ENCODE measurements around the gene PFAS. TPM values are rescaled to one million over a fixed set of nuclear protein-coding genes. Genes with fewer than 3 reads are reported as not detected.

PFAS gene
- total RNA-seq, 1 donor from 2014 or later = 35.4 TPM

DNA sequence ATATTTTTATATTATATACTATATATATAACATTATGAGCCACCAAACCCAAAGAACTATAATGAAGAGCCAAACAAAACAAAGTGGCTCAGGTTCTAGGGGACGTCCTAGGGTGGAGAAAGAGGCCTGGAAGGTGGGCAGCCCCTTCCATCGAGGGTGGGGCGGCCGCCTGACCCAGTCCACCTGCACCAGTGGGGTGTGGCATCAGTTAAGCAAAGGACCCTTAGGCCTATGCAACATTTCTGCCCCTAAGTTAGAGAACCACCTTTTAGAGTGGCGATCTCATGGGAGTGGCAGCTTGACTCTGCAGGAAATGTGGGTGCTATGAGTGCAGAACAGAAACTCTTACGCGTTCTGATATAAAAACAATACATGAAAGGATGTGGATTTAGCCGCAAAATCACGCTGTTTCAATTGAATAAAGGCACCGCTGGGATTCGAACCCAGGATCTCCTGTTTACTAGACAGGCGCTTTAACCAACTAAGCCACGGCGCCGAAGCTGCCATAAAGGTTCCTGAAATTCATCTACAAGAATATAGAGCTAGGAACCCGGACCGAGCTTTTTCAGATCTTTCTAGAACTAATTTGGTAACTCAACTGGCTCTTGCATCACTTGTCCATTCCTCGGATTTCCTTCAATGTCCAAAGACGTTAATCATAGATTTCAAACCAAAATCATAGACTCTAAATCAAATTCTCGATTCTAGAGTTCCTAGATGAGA is 23.1 kb upstream of the PFAS start:
- no peaks in the 10 kb centered on the region for H3K9me3 ChIP-seq (ENCODE audit: insufficient read depth, low read depth, low read length)
- DNase-seq (ENCODE audit: low read depth) = peak; percentile 71
- peaks cover 12% of the 10 kb centered on the region for H4K20me1 ChIP-seq (ENCODE audit: insufficient read depth, low read length)
- H3K4me2 ChIP-seq (ENCODE audit: low read length) = peak overlapping the region; percentile 83
- H3K9ac ChIP-seq (ENCODE audit: low read length) = peak overlapping the region; percentile 63
- Mint-ChIP-seq H3K4me3 (ENCODE audit: unreplicated experiment) (peak overlapping the region; percentile 80), H3K4me1 (ENCODE audit: low read depth, unreplicated experiment) (peaks cover 4% of the 10 kb centered on the region), H3K27me3 (ENCODE audit: low read depth, unreplicated experiment) (no peaks in the 10 kb centered on the region), H3K27ac (ENCODE audit: unreplicated experiment) (peak overlapping the region; percentile 96), H3K36me3 (ENCODE audit: low read depth, unreplicated experiment) (peaks cover 3% of the 10 kb centered on the region), H3K9me3 (ENCODE audit: unreplicated experiment) (no peaks in the 10 kb centered on the region)
- H3K79me2 ChIP-seq (ENCODE audit: insufficient read depth, low read length) = no peaks in the 10 kb centered on the region
- FAIRE-seq = no peak
- H3K27ac ChIP-seq (ENCODE audit: low read depth, low read length) = peak overlapping the region; percentile 70
- H3K4me3 ChIP-seq (ENCODE audit: insufficient read depth, low read depth, low read length) = peak overlapping the region; percentile 54
- H3K36me3 ChIP-seq (ENCODE audit: insufficient read depth, low read length) = peaks cover 7% of the 10 kb centered on the region
- no peak for TF ChIP-seq EZH2 (IDR thresholded peaks at IDR 0.05; ENCODE audit: insufficient read depth, low read length)
- TF ChIP-seq, protein P1, sequence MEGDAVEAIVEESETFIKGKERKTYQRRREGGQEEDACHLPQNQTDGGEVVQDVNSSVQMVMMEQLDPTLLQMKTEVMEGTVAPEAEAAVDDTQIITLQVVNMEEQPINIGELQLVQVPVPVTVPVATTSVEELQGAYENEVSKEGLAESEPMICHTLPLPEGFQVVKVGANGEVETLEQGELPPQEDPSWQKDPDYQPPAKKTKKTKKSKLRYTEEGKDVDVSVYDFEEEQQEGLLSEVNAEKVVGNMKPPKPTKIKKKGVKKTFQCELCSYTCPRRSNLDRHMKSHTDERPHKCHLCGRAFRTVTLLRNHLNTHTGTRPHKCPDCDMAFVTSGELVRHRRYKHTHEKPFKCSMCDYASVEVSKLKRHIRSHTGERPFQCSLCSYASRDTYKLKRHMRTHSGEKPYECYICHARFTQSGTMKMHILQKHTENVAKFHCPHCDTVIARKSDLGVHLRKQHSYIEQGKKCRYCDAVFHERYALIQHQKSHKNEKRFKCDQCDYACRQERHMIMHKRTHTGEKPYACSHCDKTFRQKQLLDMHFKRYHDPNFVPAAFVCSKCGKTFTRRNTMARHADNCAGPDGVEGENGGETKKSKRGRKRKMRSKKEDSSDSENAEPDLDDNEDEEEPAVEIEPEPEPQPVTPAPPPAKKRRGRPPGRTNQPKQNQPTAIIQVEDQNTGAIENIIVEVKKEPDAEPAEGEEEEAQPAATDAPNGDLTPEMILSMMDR (IDR thresholded peaks at IDR 0.05; ENCODE audit: insufficient read depth, low read depth, low read length) = no peak
- no peak overlapping the region for H2AFZ ChIP-seq (ENCODE audit: low read depth, low read length)
- H3K27me3 ChIP-seq (ENCODE audit: insufficient read depth, low read length) = no peaks in the 10 kb centered on the region
- H3K4me1 ChIP-seq (ENCODE audit: insufficient read depth, low read length) = peaks cover 9% of the 10 kb centered on the region

DNA sequence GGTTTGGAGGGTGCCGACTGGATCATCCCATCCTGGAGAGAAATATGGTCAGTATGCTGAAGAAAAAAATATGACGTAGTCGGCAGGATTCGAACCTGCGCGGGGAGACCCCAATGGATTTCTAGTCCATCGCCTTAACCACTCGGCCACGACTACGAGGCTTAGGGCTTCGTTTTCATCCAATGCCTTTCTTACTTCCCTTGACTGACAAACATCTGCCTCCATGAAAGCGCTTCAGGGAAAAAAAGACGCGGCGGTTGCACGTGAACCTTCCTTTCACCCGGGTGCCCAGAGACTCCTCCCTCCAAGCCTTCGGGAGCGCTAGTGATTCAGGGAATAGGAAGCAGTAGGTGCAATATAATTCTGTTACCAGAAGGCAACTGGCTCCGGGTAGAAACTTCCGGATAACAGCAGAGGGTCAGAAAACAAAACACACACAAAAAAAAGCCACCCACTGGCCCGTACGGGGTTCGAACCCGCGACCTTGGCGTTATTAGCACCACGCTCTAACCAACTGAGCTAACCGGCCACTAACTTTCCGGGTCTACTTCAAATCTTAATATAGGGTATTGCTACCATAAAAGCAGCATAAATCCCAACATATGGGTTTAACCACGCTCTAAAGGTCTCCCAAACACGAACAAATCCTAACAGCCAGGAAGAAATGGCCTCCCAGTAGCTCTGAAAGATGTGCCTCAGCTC is 22.4 kb upstream of the PFAS start:
- Histone ChIP-seq H4K20me1 (ENCODE audit: insufficient read depth, low read length) (peaks cover 12% of the 10 kb centered on the region), H3K79me2 (ENCODE audit: insufficient read depth, low read length) (no peaks in the 10 kb centered on the region), H3K9ac (ENCODE audit: low read length) (peak overlapping the region; percentile 63), H3K4me1 (ENCODE audit: insufficient read depth, low read length) (peaks cover 9% of the 10 kb centered on the region), H3K27ac (ENCODE audit: low read depth, low read length) (peak overlapping the region; percentile 70), H3K9me3 (ENCODE audit: insufficient read depth, low read depth, low read length) (no peaks in the 10 kb centered on the region), H3K36me3 (ENCODE audit: insufficient read depth, low read length) (peaks cover 7% of the 10 kb centered on the region), H3K4me3 (ENCODE audit: insufficient read depth, low read depth, low read length) (peak overlapping the region; percentile 54), H3K27me3 (ENCODE audit: insufficient read depth, low read length) (no peaks in the 10 kb centered on the region), H2AFZ (ENCODE audit: low read depth, low read length) (no peak overlapping the region), H3K4me2 (ENCODE audit: low read length) (peak overlapping the region; percentile 83)
- Mint-ChIP-seq H3K4me1 (ENCODE audit: low read depth, unreplicated experiment) (peaks cover 4% of the 10 kb centered on the region), H3K9me3 (ENCODE audit: unreplicated experiment) (no peaks in the 10 kb centered on the region), H3K27ac (ENCODE audit: unreplicated experiment) (peak overlapping the region; percentile 96), H3K36me3 (ENCODE audit: low read depth, unreplicated experiment) (peaks cover 8% of the 10 kb centered on the region), H3K27me3 (ENCODE audit: low read depth, unreplicated experiment) (no peaks in the 10 kb centered on the region), H3K4me3 (ENCODE audit: unreplicated experiment) (peak overlapping the region; percentile 80)
- DNase-seq (ENCODE audit: low read depth) (peak; percentile 83), FAIRE-seq (no peak)
- no peak for TF ChIP-seq EZH2 (IDR thresholded peaks at IDR 0.05; ENCODE audit: insufficient read depth, low read length)
- TF ChIP-seq, protein P1 (IDR thresholded peaks at IDR 0.05; ENCODE audit: insufficient read depth, low read depth, low read length) = no peak

Data from astrocyte (in vitro differentiated cells and primary cell).